ENCODE data around the gene FOXA1.

FOXA1 gene

GRCh38 chr14:37594971-37595808 lies at the start of gene FOXA1, which contains the start of gene TTC6:
TSS of gene FOXA1 (minus strand) at chr14:37595249. CDS start at chr14:37594972, 277 bp downstream.
TSS of gene TTC6 (plus strand) at chr14:37595629. CDS start at chr14:37622065, 26,436 bp downstream.
- no peak for DNase-seq

- DNase-seq, result no peak
Measured at GRCh38 chr14:37643701-37644100, 48.7 kb upstream of the FOXA1 start.

GRCh38 chr14:37642125-37642524 lies 47.1 kb upstream of the FOXA1 start:
- no peak for DNase-seq

- DNase-seq, result no peak
Measured at GRCh38 chr14:37641117-37641516, 46.1 kb upstream of the FOXA1 start.

GRCh38 chr14:37638599-37638998 lies 43.5 kb upstream of the FOXA1 start:
- no peak for DNase-seq

GRCh38 chr14:37637341-37637740 lies 42.3 kb upstream of the FOXA1 start:
- no peak for DNase-seq

GRCh38 chr14:37625597-37626595 lies 30.8 kb upstream of the FOXA1 start:
- DNase-seq, result no peak

- no peak for DNase-seq
Measured at GRCh38 chr14:37623971-37624370, 28.9 kb upstream of the FOXA1 start.

GRCh38 chr14:37623426-37623951 lies 28.4 kb upstream of the FOXA1 start:
- DNase-seq, result no peak

- no peak for DNase-seq
Measured at GRCh38 chr14:37622231-37622923, 27.3 kb upstream of the FOXA1 start.

GRCh38 chr14:37620856-37621255 lies 25.8 kb upstream of the FOXA1 start:
- no peak for DNase-seq

GRCh38 chr14:37618498-37619028 lies 23.5 kb upstream of the FOXA1 start:
- no peak for DNase-seq

- DNase-seq, result no peak
Measured at GRCh38 chr14:37617864-37618365, 22.9 kb upstream of the FOXA1 start.

GRCh38 chr14:37616853-37617252 lies 21.8 kb upstream of the FOXA1 start:
- no peak for DNase-seq

GRCh38 chr14:37615582-37616289 lies 20.7 kb upstream of the FOXA1 start:
- no peak for DNase-seq

- no peak for DNase-seq
Measured at GRCh38 chr14:37610945-37611523, 16.0 kb upstream of the FOXA1 start.

- DNase-seq, result no peak
Measured at GRCh38 chr14:37608649-37609048, 13.6 kb upstream of the FOXA1 start.

- DNase-seq, result no peak
Measured at GRCh38 chr14:37606678-37607077, 11.6 kb upstream of the FOXA1 start.

GRCh38 chr14:37603688-37604251 lies 8.7 kb upstream of the FOXA1 start:
- DNase-seq, result no peak

GRCh38 chr14:37602605-37603453 lies 7.8 kb upstream of the FOXA1 start:
- DNase-seq, result no peak
